C4-2B (cell line): ENCODE measurements around the gene PLCB4.

Experiments used
- H3K27ac ChIP-seq: fragments of 450-650 bp; 2 replicates; pipeline ENCODE4 v1.5.1; 2017
- CTCF ChIP-seq: fragments of 450-650 bp; conservative IDR thresholded peaks from 2 replicates; pipeline ENCODE4 v1.5.1; 2017; ENCODE audit warnings: mild to moderate bottlenecking
- ZFX ChIP-seq: fragments of 450-650 bp; IDR thresholded peaks from 2 replicates; pipeline ENCODE4 v1.6.1; 2017

Gene PLCB4

GRCh38 chr20:9114709-9115108, 45.8 kb downstream of the PLCB4 start:
- H3K27ac ChIP-seq: no peak overlapping the region
- TF ChIP-seq CTCF (no peak), ZFX (no peak)

GRCh38 chr20:9117548-9117947, 48.7 kb downstream of the PLCB4 start:
- TF ChIP-seq CTCF (no peak), ZFX (no peak)
- H3K27ac ChIP-seq: no peak overlapping the region

GRCh38 chr20:9119776-9120175, 50.9 kb downstream of the PLCB4 start:
- H3K27ac ChIP-seq: no peak overlapping the region
- TF ChIP-seq CTCF (no peak), ZFX (no peak)

GRCh38 chr20:9121211-9121610, 52.3 kb downstream of the PLCB4 start:
- TF ChIP-seq ZFX (no peak), CTCF (no peak)
- no peak overlapping the region for H3K27ac ChIP-seq

GRCh38 chr20:9122571-9122970, 53.7 kb downstream of the PLCB4 start:
- TF ChIP-seq CTCF: no peak
- no peak for TF ChIP-seq ZFX

GRCh38 chr20:9126527-9126926, 57.6 kb downstream of the PLCB4 start:
- no peak for TF ChIP-seq CTCF
- TF ChIP-seq ZFX: no peak
- H3K27ac ChIP-seq: no peak overlapping the region

More at GRCh38 chr20:9122571-9122970, 53.7 kb downstream of the PLCB4 start:
- H3K27ac ChIP-seq: no peak overlapping the region

- no peak for TF ChIP-seq ZFX
- TF ChIP-seq CTCF: no peak
- H3K27ac ChIP-seq: no peak overlapping the region
Measured at GRCh38 chr20:9128568-9128967, 59.7 kb downstream of the PLCB4 start.
